GM12878 (cell line): ENCODE results near the gene SLC39A13. TPM values are rescaled to one million over a fixed set of nuclear protein-coding genes. Genes with fewer than 3 reads are reported as not detected.

Experiments used
- ATAC-seq: fragments of 200-7000 bp; cut with Tn5 transposase; 3 replicates; pipeline ENCODE4 v1.9.1; 2020; ENCODE audit warnings: mild to moderate bottlenecking, moderate library complexity
- BruUV-seq: library from RNA; stranded (reverse); fragments of 400-500 nt; replicated peaks from 2 replicates; lab custom pipeline; 2021; lab: Mats Ljungman, UMichigan
- CTCF ChIA-PET: fragments of 300-600 bp; sonication (Branson Sonifier 250); formaldehyde crosslinking; extraction: SDS; loops from one replicate; lab custom pipeline; 2021; ENCODE audit warnings: inconsistent platforms; lab: Yijun Ruan, JAX
- POLR2A ChIA-PET: fragments of 350-600 bp; formaldehyde crosslinking; extraction: SDS; loops from one replicate; lab custom pipeline; 2021; ENCODE audit warnings: inconsistent platforms; lab: Charles Lee
- RAD21 ChIA-PET: fragments of 300-600 bp; sonication (Branson Sonifier 250); formaldehyde crosslinking; loops from one replicate; lab custom pipeline; 2023; ENCODE audit warnings: antibody characterized with exemption; ENCODE audit not compliant: unreplicated experiment; lab: Charles Lee
- SMC1A ChIA-PET: fragments of 300-600 bp; sonication (Branson Sonifier 250); formaldehyde crosslinking; loops from one replicate; lab custom pipeline; 2023; ENCODE audit not compliant: unreplicated experiment, uncharacterized antibody; lab: Charles Lee
- DNase-seq: peaks from one replicate; pipeline ENCODE4 v3.0.0-alpha.2; 2011; ENCODE audit warnings: low read depth, low spot score
- FAIRE-seq: peaks from 3 replicates; lab custom pipeline; 2011; peaks lifted over from hg19 to GRCh38; lab: Jason Lieb, UNC
- H2AFZ ChIP-seq: 2 replicates; pipeline ENCODE4 v1.6.0; 2011; ENCODE audit warnings: low read depth, low read length, control low read depth; ENCODE audit not compliant: control insufficient read depth
- H3K27ac ChIP-seq: 2 replicates; pipeline ENCODE4 v1.5.1; 2011; ENCODE audit warnings: control low read depth; ENCODE audit not compliant: control insufficient read depth, insufficient read depth
- H3K27me3 ChIP-seq, 2 experiments: replicated peaks in 1 of 2; 2 replicates each; pipeline versions ENCODE4 v1.6.0 to v1.6.1; 2011; ENCODE audit warnings: low read length in 1 of 2; ENCODE audit not compliant: control insufficient read depth in 2 of 2, insufficient read depth in 2 of 2
- H3K36me3 ChIP-seq, 2 experiments: 2 replicates each; pipeline ENCODE4 v1.5.1; 2011; ENCODE audit warnings: low read length in 1 of 2; ENCODE audit not compliant: control insufficient read depth in 2 of 2, insufficient read depth in 2 of 2
- H3K4me1 ChIP-seq: 2 replicates; pipeline ENCODE4 v1.6.1; 2011; ENCODE audit warnings: mild to moderate bottlenecking, low read length, moderate library complexity, mixed read lengths; ENCODE audit not compliant: control insufficient read depth, insufficient read depth
- H3K4me2 ChIP-seq: 2 replicates; pipeline ENCODE4 v1.6.0; 2011; ENCODE audit warnings: control low read depth; ENCODE audit not compliant: control insufficient read depth, insufficient read depth
- H3K4me3 ChIP-seq: fragments of 200-600 bp; sonication (generic); 2 replicates; pipeline ENCODE4 v1.5.1; 2016
- H3K79me2 ChIP-seq: 2 replicates; pipeline ENCODE4 v1.6.0; 2011; ENCODE audit warnings: low read length; ENCODE audit not compliant: control insufficient read depth, insufficient read depth
- H3K9ac ChIP-seq: 2 replicates; pipeline ENCODE4 v1.8.0; 2011; ENCODE audit warnings: low read length, control low read depth, mixed read lengths; ENCODE audit not compliant: control insufficient read depth, insufficient read depth
- H3K9me3 ChIP-seq: replicated peaks from 3 replicates; pipeline ENCODE4 v1.5.1; 2011; ENCODE audit warnings: mild to moderate bottlenecking, low read length; ENCODE audit not compliant: control insufficient read depth, insufficient read depth
- H4K20me1 ChIP-seq: 2 replicates; pipeline ENCODE4 v1.6.0; 2011; ENCODE audit not compliant: control insufficient read depth, insufficient read depth
- FOXM1 ChIP-seq: IDR thresholded peaks from 2 replicates; pipeline ENCODE4 v1.6.1; 2012; ENCODE audit warnings: low read depth, mild to moderate bottlenecking, inconsistent platforms, low read length, moderate library complexity
- IKZF2 ChIP-seq, 2 experiments: fragments of 450-650 bp; IDR thresholded peaks; 2 replicates each; pipeline ENCODE4 v1.6.1; 2017; ENCODE audit warnings: mild to moderate bottlenecking in 2 of 2, moderate library complexity in 2 of 2
- MEF2A ChIP-seq: IDR thresholded peaks from 2 replicates; pipeline ENCODE4 v1.6.1; 2011; ENCODE audit warnings: low read depth, mild to moderate bottlenecking, low read length, moderate library complexity; ENCODE audit not compliant: insufficient read depth
- SMARCA5 ChIP-seq: fragments of 450-650 bp; IDR thresholded peaks from 2 replicates; pipeline ENCODE4 v1.6.1; 2017; ENCODE audit warnings: mild to moderate bottlenecking
- WGBS: methylation state at CpG from one replicate; pipeline ENCODE4 v1.1.6; 2016; ENCODE audit warnings: low lambda C conversion rate; ENCODE audit not compliant: insufficient replicate concordance, insufficient coverage; ENCODE audit errors: missing lambda C conversion rate; 5-methylcytosine and 5-hydroxymethylcytosine counted together
- in situ Hi-C: fragments of 300-500 bp; cut with MboI; formaldehyde crosslinking; loops from 9 replicates; pipeline ENCODE4 v1.14.3; 2018; ENCODE audit warnings: mixed read lengths
- intact Hi-C: fragments of 100-400 bp; cut with micrococcal nuclease; formaldehyde crosslinking; loops from one replicate; pipeline ENCODE4 v1.14.2; 2022; ENCODE audit not compliant: unreplicated experiment
- polyA plus RNA-seq, 11 experiments: library from polyadenylated mRNA; depleted of rRNA in 4 of 11; unstranded in 6 of 11; stranded (reverse) in 5 of 11; fragments of >200 nt; fragmentation: Nextera tagmentation in 4 of 11; fragmentation: Illumina TruSeq in 1 of 11; extraction: Ambion mirVana in 4 of 11; extraction: Trizol in 1 of 11; gene quantifications; 1 replicate in 1 of 11; 2 replicates in 10 of 11; pipeline versions ENCODE4 v1.2.1 to v1.2.3, GENCODE V29; 2011 to 2016; ENCODE audit warnings: inconsistent platforms in 2 of 11, missing spikeins in 2 of 11, low read depth in 1 of 11
- total RNA-seq, 4 experiments: library from RNA; depleted of rRNA in 3 of 4; stranded (reverse); fragments of >200 nt in 3 of 4; fragmentation: Illumina TruSeq in 1 of 4; extraction: Trizol in 1 of 4; gene quantifications; 2 replicates each; pipeline versions ENCODE4 v1.2.1 to v1.2.3, GENCODE V29; 2013 to 2021

Gene SLC39A13
- total and polyA plus RNA-seq, 10 of the 15 experiments (the other 5 are each of a cell fraction or from before 2014, with no cell fraction given): 0.23 to 19.8 (median 6.3) TPM

DNA sequence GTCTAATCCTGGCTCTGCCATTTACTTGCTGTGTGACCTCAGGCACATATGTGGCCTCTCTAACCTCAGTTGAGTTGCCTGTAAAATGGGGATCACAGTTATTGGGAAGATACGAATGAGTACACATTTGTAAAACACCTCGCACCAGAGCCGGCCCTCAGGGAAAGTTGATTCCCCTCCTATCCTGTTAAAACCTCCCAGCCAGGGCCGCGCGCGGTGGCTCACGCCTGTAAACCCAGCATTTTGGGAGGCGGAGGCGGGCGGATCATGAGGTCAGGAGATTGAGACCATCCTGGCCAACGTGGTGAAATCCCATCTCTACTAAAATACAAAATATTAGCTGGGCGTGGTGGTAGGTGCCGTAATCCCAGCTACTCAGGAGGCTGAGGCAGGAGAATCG, 48.0 kb upstream of the SLC39A13 start:
- Histone ChIP-seq H2AFZ (no peak overlapping the region), H3K27ac (no peak overlapping the region), H3K36me3 (peaks cover 3% of the 10 kb centered on the region in 2 experiments; a peak in 2 of 4 replicates), H3K4me2 (no peak overlapping the region), H3K79me2 (peaks cover 2% of the 10 kb centered on the region), H3K4me3 (no peak overlapping the region), H3K9me3 (no peaks in the 10 kb centered on the region; the same call in 2 of the 3 replicates), H3K4me1 (no peaks in the 10 kb centered on the region), H3K9ac (no peak overlapping the region), H4K20me1 (no peaks in the 10 kb centered on the region), H3K27me3 (no peaks in the 10 kb centered on the region)
- TF ChIP-seq SMARCA5: no peak
- no peak for TF ChIP-seq MEF2A
- RAD21 ChIA-PET: no interaction called here
- POLR2A ChIA-PET: interaction anchor here (1.2 kb wide), 1 partner anchor 145 kb away, joined by 3 read pairs; the partner anchor contains the start of gene DDB2
- FAIRE-seq (no peak), DNase-seq (no peak), ATAC-seq (no peak)
- no TSS peak for BruUV-seq
- CTCF ChIA-PET: interaction anchor here (1.6 kb wide), 1 partner anchor 14 kb away, joined by 8 read pairs; no protein-coding TSS in a partner anchor
- intact Hi-C loops (no loop called here), in situ Hi-C loops (no loop called here)
- WGBS: 87% methylated on average over 15 of the region's 15 CpGs
- SMC1A ChIA-PET: interaction anchor here (0.9 kb wide), 1 partner anchor 14 kb away, joined by 3 read pairs; no protein-coding TSS in a partner anchor

DNA sequence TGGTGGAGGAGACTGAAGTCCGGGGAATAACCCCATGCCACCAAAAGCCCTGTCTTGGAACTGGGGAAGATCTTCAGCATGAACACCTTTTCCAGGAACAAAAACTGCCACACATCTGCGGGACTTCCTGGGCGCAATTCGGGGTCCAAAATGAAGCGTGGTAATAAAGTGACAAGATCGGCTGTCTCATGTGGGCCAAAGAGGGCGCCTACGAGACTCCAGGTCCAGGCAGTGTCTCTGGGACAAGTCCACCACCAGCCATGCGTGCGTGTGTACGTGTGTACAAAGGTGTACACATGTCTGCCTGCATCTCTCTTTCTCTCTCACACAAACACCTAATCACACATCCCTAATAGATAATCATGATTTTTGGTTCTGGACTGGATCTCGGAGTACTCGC, 47.0 kb upstream of the SLC39A13 start:
- in situ Hi-C loops (no loop called here), intact Hi-C loops (no loop called here)
- no peak overlapping the region for H2AFZ ChIP-seq
- FAIRE-seq: no peak
- ChIA-PET SMC1A (interaction anchor here (0.9 kb wide), 1 partner anchor 13 kb away, joined by 3 read pairs; no protein-coding TSS in a partner anchor), CTCF (no interaction called here), RAD21 (no interaction called here), POLR2A (no interaction called here)
- H3K36me3 ChIP-seq: peaks cover 3% of the 10 kb centered on the region in 2 experiments; a peak in 2 of 4 replicates
- no peak for ATAC-seq
- H3K4me3 ChIP-seq: no peak overlapping the region
- TF ChIP-seq FOXM1 (no peak), IKZF2 (IDR thresholded peaks at IDR 0.05) (0 out of 4 replicates have a peak, but pooled peaks of 1 of the 2 experiments have one; percentile 2)
- 88% methylated on average over 13 of the region's 13 CpGs for WGBS
- no TSS peak for BruUV-seq
- H3K4me2 ChIP-seq: no peak overlapping the region
- H3K27ac ChIP-seq: no peak overlapping the region
- H3K79me2 ChIP-seq: peaks cover 2% of the 10 kb centered on the region
- H4K20me1 ChIP-seq: no peaks in the 10 kb centered on the region
- H3K27me3 ChIP-seq: no peaks in the 10 kb centered on the region
- no peak for DNase-seq
- no peak overlapping the region for H3K9ac ChIP-seq
- no peaks in the 10 kb centered on the region; the same call in 2 of the 3 replicates for H3K9me3 ChIP-seq
- H3K4me1 ChIP-seq: no peaks in the 10 kb centered on the region; the same call in 1 of the 2 replicates
